NCI-H446 (cell line): ENCODE measurements around the gene TMEM82.
"Not testable (repeated sequence)": the region's sequence is repeated elsewhere in the genome, so short reads cannot be mapped to it uniquely, and the experiment has no call there.

Experiments used
- DNase-seq, 2 experiments: peaks; one replicate each; lab custom pipeline; 2025; lab: John Stamatoyannopoulos, UW

The TMEM82 gene

DNA sequence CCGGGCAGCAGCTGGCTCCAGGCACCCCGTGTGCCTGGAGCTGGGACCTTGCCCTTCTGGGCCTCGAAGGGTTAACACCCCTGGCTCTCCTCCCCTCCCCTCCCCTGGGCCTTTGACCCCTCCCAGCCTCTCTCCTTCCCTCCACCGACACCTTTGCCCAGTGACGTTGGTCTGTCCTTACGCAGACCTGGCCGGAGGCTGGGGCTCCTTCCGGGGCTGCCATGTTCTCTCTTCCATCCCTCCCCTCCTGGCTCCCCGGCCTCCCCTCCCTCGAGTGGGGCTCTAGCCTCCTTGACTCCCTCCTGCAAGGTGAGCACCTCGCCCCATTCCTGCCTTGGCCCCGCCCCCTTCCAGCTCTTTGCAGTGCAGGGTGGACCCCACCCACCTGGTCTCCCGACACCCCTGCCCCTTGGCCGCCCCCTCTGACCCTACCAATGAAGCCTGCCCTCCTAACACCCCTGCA, at the start of gene TMEM82:
TSS of gene TMEM82 (plus strand) at position 161 of the 463 bp plus-strand sequence. CDS start at position 222, 61 bp downstream.
- no peak for DNase-seq

DNA sequence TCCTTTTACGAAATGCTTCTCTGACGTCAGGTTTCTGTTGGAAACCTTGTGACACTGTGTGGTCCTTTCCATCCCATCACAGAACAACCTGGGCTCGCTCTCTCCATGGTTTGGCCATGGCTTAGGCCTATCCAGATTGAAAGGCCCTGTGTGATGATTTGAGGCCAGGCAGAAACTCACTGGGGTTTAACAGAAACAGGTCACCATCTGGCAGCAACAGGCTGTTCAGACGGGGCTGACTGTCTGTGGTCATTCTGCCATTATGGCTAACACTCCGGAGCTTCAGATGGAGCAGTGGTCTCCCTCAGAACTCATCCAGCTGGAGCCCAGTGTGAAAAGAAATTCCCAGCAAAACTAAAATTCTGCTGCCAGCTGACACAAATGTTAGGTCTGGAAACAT, 48.9 kb upstream of the TMEM82 start:
- no peak for DNase-seq

DNA sequence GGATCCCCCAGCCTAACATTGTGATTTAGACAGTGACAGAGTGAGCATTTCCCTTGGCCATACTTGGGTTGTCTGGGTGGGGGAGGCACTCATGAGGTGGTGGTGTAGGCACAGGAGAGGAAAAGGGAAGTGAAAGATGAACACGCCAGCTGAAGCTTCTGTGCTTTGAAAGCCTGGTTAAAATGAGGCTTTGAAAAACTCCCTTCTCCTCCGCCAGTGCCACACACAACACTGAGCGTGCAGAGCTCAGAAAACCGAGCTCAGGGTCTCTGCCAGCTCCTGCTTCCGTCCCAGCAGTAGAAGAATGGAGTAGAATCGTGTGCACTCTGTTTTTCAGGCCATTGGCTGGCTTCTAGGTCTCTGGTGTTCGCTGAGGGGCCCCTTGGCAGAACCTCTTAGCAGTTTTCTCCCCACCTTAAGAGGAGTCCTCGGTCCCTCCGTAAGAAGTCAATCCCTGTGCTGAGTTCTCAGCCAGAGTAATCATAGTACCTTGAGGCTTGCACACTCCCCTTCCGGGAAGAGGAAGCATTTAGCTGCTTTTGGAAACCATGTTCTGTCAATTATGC, 45.3 kb upstream of the TMEM82 start:
- no peak for DNase-seq

DNA sequence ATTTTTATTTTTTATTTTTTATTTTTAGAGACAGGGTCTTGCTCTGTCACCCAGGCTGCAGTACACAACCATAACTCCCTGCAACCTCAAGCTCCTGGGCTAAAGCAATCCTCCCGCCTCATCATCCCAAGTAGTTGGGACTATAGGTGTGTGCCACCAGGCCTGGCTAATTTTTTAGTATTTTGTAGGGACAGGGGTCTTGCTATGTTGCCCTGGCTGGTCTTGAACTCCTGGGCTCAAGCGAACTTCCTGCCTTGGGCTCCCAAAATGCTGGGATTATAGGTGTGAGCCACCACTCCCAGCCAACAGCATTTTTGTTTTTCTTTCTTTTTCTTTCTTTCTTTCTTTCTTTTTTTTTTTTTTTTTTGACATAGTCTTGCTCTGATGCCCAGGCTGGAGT, 44.1 kb upstream of the TMEM82 start:
- DNase-seq = no peak

DNA sequence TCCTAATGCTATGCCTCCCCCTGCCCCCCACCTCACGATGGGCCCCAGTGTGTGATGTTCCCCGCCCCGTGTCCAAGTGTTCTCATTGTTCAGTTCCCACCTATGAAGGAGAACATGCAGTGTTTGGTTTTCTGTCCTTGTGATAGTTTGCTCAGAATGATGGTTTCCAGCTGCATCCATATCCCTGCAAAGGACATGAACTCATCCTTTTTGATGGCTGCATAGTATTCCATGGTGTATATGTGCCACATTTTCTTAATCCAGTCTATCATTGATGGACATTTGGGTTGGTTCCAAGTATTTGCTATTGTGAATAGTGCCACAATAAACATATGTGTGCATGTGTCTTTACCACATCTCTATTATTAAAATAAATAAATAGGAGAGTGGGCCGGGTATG, 43.0 kb upstream of the TMEM82 start:
- DNase-seq = not testable (repeated sequence)

DNA sequence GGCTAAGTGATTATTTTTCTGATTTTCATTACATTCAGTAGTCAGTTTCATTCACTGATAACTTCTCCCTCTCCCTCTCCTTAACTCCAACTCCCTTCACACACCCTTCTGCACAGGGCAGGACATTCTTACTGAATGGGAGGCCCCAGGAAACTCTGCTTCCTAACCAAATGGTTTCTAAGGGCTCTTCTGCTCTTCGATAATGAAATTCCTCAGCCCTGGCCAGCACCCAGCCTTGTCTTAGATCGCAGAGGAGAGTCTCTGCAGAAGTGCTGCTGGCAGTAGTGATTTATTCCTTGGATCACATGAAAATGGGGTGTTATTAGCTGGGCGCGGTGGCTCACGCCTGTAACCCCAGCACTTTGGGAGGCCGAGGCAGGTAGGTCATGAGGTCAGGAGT, 41.8 kb upstream of the TMEM82 start:
- no peak for DNase-seq

DNA sequence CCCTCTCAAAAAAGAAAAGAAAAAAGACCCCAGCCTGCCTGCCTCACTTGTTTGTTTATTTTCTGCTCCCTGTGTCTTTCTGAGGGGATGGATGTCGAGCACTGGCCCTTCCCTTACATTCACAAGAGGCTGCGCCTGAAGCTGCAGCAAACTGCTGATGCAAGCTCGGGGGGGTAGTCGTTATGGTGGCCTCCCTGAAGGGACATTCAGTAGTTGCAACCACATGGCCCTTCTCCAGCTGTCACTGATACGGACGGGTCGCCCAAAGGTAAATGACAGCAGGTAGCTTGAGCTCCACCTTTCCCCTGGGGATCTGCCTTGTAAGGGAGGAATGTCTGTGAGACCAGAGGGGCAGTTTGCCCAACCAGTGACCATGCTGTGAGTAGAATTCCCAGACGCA, 40.5 kb upstream of the TMEM82 start:
- DNase-seq = no peak

DNA sequence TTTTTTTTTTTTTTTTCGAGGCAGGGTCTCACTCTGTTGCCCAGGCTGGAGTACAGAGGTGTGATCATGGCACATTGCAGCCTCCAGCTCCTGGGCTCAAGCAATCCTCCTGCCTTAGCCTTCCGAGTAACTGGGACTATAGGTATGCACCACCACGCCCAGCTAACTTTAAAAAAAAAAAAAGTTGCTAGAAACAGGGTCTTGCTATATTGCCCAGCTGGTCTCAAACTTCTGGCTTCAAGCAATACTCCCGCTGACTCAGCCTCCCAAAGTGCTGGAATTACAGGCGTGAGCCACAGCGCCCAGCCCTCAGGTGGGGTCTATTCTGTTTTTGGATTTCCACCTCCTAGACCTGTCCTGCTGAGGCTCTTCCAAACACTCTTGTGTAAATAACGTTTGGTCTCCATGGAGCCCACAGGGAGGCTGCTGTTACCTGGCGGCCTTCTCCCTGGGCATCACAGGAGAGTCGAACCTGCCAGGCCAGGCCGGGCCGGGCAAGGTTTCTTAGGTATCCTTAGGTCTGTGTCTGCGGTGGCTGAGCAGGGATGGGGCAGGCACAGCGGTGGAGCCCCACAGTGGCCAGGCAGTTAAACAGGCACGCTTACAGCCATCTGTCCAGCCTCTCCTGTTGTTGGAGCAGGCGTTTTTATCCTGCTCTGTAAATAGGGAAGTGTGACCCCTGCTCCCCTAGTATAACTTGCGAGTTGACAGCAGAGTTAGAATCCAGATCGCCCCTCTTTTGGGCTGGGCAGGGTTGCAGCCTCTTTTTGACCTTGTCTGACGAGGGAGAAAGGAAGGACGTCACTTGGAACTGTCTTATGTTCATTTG, 39.4 kb upstream of the TMEM82 start:
- no peak for DNase-seq

DNA sequence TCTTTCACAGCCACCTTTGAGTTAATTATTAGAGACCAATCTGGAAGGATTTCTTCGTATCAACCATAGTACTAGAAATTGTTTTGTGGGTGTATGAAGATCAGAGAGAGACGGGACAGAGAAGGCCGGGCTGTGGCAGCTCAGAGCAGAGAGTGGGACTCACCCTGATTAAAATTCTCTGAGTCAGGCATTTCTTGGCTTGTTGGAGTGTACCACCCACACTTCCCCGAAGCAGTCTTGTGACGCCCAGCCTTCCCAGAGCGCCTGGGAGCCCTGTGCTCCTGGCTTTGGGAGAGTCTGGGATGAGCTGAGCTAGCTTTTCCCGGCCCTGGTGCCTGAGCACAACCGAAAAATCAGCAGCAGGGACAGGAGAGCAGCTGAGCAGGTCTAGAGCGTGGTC, 38.7 kb upstream of the TMEM82 start:
- DNase-seq = no peak

DNA sequence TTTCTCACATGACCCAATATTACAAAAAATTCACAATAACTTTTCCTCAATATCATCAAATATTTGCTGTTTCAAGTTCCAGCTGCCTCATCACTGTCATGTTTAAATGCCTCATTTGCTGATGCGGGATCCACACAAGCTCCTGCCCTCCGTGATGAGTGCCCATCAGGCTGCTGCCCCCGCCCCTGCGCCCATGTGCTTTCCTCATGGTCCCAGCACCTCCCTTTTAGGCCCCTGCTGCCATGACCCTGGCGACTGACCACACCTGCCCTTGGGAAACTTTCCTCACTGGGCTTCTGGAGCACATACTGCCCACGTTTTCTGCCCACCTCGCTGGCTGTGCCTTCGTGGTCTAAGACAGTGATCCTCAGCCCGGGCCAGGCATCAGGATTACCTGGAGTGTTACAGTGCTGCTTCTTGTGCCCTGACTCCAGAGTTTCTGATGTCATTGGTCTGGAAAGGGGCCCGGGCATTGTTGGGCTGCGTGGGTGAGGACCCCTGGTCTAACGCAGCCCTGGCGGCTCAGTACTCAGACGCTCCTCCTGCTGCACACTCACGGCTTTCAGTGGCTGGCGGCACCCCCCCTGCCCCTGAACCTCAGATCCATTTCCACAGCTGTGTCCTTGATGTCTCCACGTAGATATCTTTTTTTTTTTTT, 37.6 kb upstream of the TMEM82 start:
- DNase-seq = no peak

DNA sequence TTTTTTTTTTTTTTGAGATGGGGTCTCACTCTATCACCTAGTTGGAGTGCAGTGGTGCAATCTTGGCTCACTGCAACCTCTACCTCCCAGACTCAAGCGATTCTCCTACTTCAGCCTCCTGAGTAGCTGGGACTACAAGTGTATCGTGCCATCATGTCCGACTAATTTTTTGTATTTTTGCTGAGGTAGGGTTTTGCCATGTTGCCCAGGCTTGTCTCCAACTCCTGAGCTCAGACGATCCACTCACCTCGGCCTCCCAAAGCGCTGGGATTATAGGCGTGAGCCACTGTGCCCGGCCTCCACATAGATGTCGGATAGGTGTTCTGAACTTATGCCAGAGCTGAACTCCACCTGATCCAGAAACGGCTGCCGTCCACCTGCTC, 37.1 kb upstream of the TMEM82 start:
- no peak for DNase-seq

DNA sequence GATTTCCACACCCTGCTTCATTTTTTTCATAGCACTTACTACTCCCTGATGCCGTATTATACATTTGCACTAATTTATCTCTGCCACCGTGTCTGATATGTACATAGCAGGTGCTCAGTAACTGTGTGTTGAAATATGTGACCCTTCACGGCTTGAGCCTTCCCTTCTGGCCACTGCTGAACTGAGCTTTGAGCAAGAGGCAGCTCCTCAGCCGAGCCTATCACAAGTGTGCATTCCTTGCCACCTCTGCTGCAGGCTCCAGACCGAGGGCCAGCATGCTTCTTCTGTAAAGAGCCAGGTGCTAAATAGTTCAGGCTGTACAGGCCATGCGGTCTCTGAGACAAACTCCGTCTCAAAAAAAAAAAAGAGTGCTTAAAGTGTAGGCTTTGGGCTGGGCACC, 35.5 kb upstream of the TMEM82 start:
- DNase-seq = no peak

DNA sequence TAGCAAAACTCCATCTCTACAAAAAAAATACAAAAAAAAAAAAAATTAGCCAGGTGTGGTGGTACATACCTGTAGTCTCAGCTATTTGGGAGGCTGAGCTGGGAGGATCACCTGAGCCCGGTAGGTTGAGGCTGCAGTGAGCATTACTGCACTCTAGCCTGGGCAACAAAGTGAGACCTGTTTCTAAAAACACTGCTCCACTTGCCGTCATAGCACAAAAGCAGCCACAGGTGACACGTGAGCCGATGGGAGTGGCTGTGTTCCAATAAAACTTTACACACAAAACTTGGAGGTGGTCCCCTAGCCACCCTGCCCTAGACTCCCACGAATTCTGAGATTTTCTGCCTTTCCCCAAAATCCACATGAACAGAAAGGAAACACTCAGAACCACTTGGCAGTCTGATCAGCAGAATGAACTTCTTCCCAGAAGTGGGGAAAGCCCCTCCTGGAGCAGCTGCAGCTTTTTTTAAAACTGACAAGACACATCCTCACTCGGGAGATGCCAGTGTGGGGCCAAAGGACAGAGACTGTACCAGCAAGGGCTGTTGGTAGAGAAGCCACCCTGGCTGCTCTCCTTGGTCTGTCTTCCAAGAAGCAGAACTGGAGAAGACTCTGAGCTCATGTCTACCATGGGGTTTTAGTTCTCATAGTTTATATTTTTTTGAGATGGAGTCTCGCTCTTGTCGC, 34.9 kb upstream of the TMEM82 start:
- no peak for DNase-seq

DNA sequence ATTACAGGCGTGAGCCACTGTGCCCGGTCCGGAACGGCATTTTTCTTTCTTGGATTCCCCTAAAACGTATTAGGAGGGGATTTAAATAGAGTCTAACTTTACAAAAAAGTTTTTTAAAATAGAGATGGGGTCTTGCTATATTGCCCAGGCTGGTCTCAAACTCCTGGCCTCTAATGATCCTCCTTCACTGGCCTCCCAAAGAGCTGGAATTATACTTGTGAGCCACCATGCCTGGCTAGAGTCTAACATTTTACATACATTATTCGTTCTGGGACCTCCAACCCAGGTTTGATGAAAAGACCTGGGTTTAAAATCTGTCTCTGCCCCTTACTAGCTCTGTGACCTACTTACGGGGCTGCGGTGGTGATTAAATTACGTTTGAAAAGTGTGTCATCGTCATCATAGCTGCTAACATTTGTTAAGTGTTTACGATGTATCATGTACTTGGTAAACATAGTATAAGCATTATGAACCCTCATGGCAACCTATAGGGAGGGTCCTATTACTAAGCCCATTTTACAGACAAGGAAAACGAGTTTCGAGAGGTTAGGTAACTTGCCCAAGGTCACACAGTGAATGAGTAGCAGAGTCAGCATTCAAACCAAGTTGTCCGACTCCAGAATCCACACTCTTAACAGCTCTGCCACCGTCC, 33.7 kb upstream of the TMEM82 start:
- DNase-seq = no peak

DNA sequence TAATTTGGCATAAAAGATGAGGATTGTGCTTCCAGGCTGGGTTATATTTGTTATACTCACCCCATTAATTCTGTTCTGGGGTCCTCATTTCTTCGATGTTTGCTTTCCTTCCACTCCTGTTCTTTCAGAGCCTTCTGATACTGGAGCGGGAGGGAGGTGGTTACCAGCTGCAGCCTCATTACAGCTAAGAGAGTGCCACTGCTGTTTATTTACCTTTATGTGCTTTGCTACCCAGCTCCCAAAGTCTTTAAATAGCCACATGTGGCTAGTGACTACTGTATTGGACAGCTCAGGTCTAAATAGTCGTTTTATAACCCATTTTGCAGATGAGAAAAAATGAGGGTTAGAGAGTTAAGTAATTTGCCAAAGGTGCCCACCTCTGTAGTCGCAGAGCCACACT, 33.1 kb upstream of the TMEM82 start:
- no peak for DNase-seq

DNA sequence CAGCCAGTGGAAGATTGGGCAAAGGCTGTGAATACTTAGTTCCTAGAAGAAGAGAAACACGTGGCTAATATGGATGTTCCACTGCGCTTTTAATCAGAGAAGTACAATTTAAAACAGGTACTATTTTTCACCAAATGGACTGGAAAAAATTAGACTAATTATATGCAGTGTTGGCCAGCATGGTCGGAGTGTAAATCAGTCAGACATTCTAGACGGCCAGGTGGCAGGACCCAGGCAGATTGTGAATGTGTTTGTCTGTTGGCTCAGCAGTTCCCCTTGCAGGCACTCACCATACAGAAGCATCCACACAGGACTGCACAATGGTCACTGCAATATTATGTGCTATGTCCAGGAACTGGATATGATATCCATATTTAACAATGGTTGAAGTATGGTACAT, 30.1 kb upstream of the TMEM82 start:
- peak in 1 of 2 experiments; percentile 23 for DNase-seq

DNA sequence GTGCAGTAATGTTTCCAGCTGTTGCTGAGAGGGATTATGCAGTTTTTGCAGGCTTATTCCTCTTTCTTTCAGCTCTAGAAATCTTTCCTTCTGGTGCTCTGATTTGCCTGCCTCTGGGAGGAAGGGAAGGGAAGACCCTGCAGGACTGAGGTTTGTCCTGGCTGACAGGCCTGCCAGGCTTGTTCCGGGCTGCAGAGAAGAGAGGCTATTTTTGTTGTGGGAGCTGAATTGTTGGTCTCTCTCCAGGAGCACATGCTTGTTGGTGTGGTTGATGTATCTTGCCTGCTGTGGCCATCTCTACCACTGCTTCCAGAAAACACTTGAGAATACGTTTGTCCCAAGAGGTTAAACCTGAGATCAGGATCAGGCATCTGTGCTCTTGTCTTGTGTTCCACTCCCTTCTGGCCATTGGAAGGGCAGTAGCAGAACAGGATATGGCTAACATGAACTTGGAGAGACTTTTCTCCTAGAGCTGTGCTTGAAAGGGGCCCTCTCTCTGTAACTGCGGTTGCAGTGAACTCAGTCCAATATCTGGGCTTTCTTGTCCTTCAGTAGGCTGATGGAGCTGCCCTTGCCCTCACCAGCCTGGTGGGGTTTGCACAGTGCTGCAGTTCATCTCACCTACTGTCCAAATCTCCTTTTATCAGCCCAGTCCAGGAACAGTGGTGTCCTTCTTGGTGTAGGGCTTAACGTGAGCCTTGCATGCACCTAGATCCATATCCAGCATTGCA, 27.7 kb upstream of the TMEM82 start:
- DNase-seq = no peak

DNA sequence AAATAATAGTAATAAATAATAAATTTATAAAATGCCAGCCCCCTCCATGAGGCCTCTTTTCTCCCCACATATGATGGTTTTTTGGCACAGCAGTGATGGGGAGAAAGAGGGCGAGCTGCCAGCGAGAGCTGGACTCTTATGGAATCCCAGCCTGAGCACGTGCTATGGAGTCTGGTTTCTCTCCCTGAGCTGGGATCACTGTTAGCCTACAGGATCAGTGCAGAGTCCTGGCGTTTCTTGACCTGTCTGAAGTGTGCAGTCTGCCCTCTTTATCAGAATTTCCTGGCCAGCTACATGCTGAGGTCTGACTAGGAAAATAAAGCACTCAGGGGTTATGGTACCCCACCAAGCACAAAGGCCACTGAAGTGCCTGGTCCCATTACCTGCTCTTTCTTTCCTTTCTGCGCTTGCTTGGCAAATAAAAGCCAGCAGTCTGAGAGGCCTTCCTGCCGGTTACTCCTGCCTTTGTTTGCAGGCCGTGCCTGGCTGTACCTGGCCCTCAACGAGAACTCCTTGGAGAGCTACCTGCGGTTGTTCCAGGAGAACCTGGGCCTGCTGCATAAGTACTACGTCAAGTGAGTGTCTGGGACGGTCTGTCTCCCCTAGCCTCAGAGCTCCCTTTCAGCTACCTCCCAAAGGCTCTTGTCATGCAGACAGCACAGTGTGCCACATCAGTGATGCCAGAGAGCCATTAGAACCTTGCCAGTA, 24.7 kb upstream of the TMEM82 start:
- no peak for DNase-seq

DNA sequence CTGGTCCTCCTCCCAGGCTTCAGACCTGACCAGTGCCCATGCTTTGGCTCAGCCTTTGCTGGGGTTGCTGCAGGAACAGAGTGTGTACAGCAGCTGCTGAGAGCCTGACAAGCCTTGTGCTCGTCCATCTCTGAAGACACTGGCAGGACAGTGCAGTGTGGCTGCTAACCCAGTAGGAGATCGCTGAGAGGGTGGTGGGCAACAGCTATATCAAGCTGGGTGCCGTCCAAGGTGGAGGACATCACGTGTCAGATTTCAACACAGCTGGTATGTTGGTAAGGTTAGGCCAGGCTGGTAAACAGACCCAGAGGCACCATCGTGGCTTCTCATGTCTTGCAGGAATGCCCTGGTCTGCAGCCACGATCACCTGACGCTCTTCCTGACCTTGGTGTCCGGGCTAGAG, 24.1 kb upstream of the TMEM82 start:
- no peak for DNase-seq

DNA sequence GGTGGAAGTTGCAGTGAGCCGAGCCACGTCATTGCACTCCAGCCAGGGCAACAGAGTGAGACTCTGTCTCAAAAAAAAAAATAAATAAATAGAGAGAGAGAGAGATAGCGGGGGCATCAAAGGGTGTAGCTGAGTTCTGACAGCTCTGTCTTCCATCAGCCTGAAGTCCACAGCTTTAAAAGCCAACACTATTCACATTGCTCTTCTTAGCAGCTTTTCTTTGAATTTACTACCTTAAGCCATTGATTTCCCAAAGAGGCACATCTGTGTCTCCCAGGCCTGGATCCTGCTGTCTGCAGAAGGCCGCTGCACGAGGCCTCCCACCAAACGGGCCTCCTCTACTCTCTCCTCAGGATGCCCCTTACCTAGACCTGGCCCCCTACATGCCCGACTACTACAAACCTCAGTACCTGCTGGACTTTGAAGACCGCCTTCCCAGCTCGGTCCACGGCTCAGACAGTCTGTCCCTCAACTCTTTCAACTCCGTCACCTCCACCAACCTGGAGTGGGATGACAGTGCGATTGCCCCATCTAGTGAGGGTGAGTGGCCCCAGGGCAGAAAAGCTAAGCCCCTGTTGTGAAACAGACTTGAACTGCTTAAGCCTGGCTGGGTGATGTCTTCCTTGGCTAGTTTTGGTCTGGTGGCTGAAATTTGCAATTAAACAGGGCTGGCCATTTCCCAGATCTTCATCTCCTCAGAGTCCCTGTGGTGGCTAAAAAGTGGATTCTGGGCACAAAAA, 22.7 kb upstream of the TMEM82 start:
- no peak for DNase-seq
